Measurements from ENCODE around the gene FBN2. TPM values are rescaled to one million over a fixed set of nuclear protein-coding genes. Genes with fewer than 3 reads are reported as not detected.
"Not testable (repeated sequence)": the region's sequence is repeated elsewhere in the genome, so short reads cannot be mapped to it uniquely, and the experiment has no call there.

FBN2 gene
- total RNA-seq, 2 donors from 2014 or later, result 4.3 to 6.3 TPM

GRCh38 chr5:128400766-128401165, 137.3 kb downstream of the FBN2 start:
- DNase-seq (ENCODE audit: low spot score); intact Hi-C loops (cut with DNase I): not testable (repeated sequence)

DNA sequence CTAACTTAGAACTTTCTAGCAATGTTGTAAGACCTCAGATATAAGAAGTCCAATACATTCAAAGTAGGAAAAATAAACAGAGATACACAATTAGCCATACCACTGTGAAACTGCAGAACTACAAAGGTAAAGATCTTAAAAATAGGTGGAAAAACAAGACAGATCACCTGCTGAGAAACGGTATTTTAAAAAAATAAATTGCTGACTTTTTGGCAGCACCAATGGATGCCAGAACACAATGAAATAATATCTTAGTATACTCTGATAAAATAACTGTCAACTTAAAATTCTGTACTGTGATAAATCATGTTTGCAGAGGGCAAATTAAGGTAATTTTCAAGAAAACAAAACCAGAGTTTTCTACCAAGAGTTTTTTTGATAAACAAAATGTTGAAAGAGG, 138.9 kb downstream of the FBN2 start:
- intact Hi-C loops (cut with DNase I), result no loop called here
- no peak for DNase-seq (ENCODE audit: low spot score)

- intact Hi-C loops (cut with DNase I), result no loop called here
Observed at GRCh38 chr5:128397876-128398275, 140.2 kb downstream of the FBN2 start.

DNA sequence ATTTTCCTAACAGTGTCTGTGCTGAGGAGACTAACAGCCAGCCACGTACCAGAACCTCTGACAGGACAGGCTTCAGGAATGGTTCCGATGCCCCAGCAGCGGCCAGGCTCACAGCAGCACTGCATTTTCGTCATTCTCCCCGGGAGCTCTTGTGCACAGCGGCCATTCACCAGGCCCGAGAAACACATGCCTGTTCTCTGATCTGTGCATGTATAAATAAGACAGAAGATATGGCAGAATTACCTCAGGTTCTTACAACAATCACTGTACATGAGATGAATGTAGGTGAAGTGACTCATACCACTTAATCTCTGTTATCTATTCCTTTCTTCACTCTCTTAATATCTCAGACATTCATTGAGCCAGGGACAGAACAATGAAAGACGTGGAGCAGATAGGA, 143.0 kb downstream of the FBN2 start:
- intact Hi-C loops (cut with DNase I), result no loop called here
- no peak for DNase-seq (ENCODE audit: low spot score)

More at GRCh38 chr5:128397876-128398275, 140.2 kb downstream of the FBN2 start:
- no peak for DNase-seq (ENCODE audit: low spot score)

GRCh38 chr5:128384068-128384467, 154.0 kb downstream of the FBN2 start:
- intact Hi-C loops (cut with DNase I), result loop anchor here in 1 of 2 donors (2.0 kb wide), 1 partner anchor 25 kb away; no protein-coding TSS in a partner anchor
- DNase-seq (ENCODE audit: low spot score), result no peak

- no peak for DNase-seq (ENCODE audit: low spot score)
- intact Hi-C loops (cut with DNase I), result no loop called here
Observed at GRCh38 chr5:128380337-128380736, 157.7 kb downstream of the FBN2 start.

- intact Hi-C loops (cut with DNase I), result no loop called here
- no peak for DNase-seq (ENCODE audit: low spot score)
Observed at GRCh38 chr5:128378632-128379031, 159.4 kb downstream of the FBN2 start.

GRCh38 chr5:128378196-128378595, 159.8 kb downstream of the FBN2 start:
- no peak for DNase-seq (ENCODE audit: low spot score)
- intact Hi-C loops (cut with DNase I), result no loop called here

DNA sequence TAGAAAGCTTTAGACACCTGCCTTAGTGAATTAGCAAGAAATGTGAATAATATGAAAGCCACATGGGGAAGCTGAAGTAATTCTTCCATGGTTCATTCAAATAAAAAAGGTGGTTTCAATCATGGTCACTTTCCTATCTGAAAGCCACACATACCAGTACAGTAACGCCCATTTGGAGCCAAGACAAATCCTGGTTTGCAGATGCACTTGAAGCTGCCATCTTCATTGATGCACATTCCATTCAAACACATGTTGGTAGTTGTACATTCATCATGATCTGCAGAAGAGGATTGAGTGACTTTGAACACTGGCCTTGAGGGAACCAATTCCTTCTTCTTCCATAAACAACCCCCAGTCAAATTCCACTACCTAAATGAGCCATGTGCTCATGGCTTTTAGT, 161.5 kb downstream of the FBN2 start:
- DNase-seq (ENCODE audit: low spot score), result no peak
- intact Hi-C loops (cut with DNase I), result no loop called here

DNA sequence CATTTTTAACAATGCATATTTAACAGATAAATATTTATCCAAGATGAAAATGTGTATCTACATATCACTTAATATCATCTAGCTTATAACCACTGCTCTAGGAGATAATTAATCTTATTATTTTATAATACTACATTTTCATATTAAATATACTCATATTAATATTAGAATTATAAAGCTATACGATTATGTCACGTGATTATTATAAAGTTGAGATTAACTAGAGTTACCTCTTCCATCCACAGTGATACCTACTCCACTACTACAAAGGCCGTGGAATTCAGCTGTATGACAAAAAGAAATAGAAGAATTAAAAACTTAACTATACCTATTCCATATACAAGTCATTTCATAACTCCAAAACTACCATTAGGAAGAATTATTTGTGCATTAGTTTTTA, 171.9 kb downstream of the FBN2 start:
- intact Hi-C loops (cut with DNase I), result no loop called here
- no peak for DNase-seq (ENCODE audit: low spot score)

- no peak for DNase-seq (ENCODE audit: low spot score)
- intact Hi-C loops (cut with DNase I), result no loop called here
Observed at GRCh38 chr5:128362370-128362769, 175.7 kb downstream of the FBN2 start.

- no peak for DNase-seq (ENCODE audit: low spot score)
- intact Hi-C loops (cut with DNase I), result loop anchor here in 1 of 2 donors (2.0 kb wide), 1 partner anchor 26 kb away; no protein-coding TSS in a partner anchor
Observed at GRCh38 chr5:128358826-128359225, 179.2 kb downstream of the FBN2 start.

GRCh38 chr5:128357226-128357625, 180.8 kb downstream of the FBN2 start:
- DNase-seq (ENCODE audit: low spot score), result no peak
- intact Hi-C loops (cut with DNase I), result no loop called here

DNA sequence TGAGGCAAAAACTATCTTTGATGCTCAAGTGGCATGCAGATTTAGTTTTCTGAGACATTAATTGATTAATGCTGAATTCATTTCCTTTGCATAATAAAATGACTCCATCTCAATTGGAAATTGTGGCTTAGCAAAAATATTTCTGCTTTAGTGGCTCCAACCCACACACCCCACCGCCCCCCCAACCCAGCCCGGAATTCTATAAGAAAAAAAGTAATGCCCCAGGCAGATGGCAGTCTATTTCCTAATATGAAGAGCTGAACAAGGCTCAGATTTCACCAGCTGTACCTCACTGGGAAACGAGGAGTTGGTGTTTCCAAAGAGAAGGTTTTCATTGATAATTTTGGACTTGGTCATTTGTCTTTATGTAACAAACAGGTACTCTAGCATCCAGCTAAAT, 182.1 kb downstream of the FBN2 start:
- no peak for DNase-seq (ENCODE audit: low spot score)
- intact Hi-C loops (cut with DNase I), result no loop called here

DNA sequence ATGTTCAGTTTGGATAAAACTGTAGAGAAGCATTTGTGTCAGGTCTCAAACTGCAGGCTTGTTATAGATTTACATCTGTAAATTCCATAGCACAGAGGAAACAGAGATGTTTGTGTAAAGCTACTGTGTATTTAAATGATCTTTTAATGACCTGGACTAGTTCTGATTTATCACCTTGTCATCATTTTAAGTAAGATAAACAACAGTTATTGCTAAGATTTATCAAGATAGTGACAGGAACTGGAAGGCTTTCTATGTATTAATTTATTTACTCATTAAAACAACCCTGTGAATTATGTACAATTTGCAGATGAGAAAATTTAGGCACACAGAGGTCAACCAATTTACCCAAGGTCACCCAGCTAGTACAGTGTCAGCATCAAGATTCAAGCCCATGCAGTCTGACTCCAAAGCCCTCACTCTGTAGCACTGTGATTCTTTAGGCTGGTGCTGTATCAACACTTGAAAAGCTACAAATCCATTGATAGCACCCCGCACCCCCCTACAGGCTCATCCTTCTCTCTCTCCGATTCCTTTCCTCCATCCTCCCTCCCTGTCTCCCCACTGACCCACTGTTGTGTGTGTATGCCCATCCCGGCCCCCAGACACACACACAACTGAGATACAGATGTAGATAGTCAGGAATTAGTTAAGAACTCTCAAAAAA, 184.5 kb downstream of the FBN2 start:
- DNase-seq (ENCODE audit: low spot score), result no peak
- intact Hi-C loops (cut with DNase I), result no loop called here

- no peak for DNase-seq (ENCODE audit: low spot score)
- intact Hi-C loops (cut with DNase I), result no loop called here
Observed at GRCh38 chr5:128350705-128351104, 187.3 kb downstream of the FBN2 start.

GRCh38 chr5:128349044-128349858, 188.8 kb downstream of the FBN2 start:
- no peak for DNase-seq (ENCODE audit: low spot score)
- intact Hi-C loops (cut with DNase I), result no loop called here

GRCh38 chr5:128346038-128346437, 192.0 kb downstream of the FBN2 start:
- no peak for DNase-seq (ENCODE audit: low spot score)
- intact Hi-C loops (cut with DNase I), result no loop called here

DNA sequence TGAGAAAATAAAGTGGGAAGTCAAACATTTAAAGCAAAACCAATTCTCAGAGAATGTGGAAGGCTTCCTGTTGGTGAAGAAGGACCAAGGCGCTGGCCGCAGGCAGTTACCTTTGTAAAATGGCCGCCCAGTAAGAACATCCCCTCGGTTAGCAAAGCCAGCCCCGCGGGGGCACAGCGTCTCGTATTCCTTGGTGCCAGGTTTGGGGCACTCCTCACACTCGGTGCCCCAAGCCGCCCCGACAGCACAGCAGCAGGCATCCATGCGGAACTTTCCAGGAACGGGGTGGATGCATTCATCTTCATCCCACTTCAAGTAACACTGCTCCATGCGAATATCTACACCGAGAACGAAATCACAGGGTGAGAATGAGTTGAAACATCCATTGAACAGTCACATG, 192.8 kb downstream of the FBN2 start:
- DNase-seq (ENCODE audit: low spot score), result no peak
- intact Hi-C loops (cut with DNase I), result no loop called here

DNA sequence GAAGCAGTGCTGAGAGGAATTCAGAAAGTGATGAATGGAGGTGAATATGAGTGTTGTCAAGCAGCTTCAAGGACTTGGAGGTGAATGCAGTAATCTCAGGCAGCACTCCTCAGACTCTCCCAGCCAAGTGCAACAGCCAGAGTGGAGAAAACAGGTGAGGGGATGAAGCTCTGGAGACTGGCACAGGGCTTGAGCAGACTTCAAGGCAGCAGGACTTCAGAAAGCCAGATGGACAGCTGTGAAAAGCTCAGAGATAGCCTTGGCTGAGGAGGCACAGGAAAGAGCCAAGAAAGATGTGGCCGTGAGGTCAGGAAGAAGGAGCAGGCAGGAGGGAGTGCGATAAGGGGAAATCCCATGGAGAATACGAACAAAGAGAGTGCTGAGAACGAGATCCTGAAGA, 194.9 kb downstream of the FBN2 start:
- intact Hi-C loops (cut with DNase I), result no loop called here
- DNase-seq (ENCODE audit: low spot score), result no peak

GRCh38 chr5:128341056-128341455, 197.0 kb downstream of the FBN2 start:
- intact Hi-C loops (cut with DNase I), result no loop called here
- no peak for DNase-seq (ENCODE audit: low spot score)

Data from posterior vena cava (tissue), 2 donors.